Heart right ventricle (tissue), 16 donors: ENCODE data around the gene DPY19L1. TPM values are rescaled to one million over a fixed set of nuclear protein-coding genes. Genes with fewer than 3 reads are reported as not detected.
"Not testable (repeated sequence)": the region's sequence is repeated elsewhere in the genome, so short reads cannot be mapped to it uniquely, and the experiment has no call there.

Experiments used
- ATAC-seq, 8 donors: fragments of 200-7000 bp; cut with Tn5 transposase; one replicate each; pipeline ENCODE4 v1.9.1; 2020; ENCODE audit warnings: mild to moderate bottlenecking in 8 of 8, moderate library complexity in 8 of 8, moderate number of reproducible peaks in 1 of 8
- DNase-seq, 2 donors: peaks; one replicate each; pipeline ENCODE4 v3.0.0-alpha.2; 2020
- H3K27ac ChIP-seq, 10 donors: fragments of 200-600 bp; sonication (generic) in 2 of 10; one replicate each; pipeline versions ENCODE4 v1.5.0 to v1.8.0; 2020 to 2022; ENCODE audit warnings: mild to moderate bottlenecking in 3 of 10
- H3K27me3 ChIP-seq, 7 donors: fragments of 200-600 bp; one replicate each; pipeline ENCODE4 v1.8.0; 2021 to 2022; ENCODE audit warnings: mild to moderate bottlenecking in 2 of 7
- H3K36me3 ChIP-seq, 9 donors: fragments of 200-600 bp; sonication (generic) in 1 of 9; one replicate each; pipeline versions ENCODE4 v1.5.0 to v1.8.0; 2020 to 2022; ENCODE audit warnings: mild to moderate bottlenecking in 2 of 9
- H3K4me1 ChIP-seq, 9 donors: fragments of 200-600 bp; sonication (generic) in 1 of 9; one replicate each; pipeline versions ENCODE4 v1.5.0 to v1.8.0; 2020 to 2022; ENCODE audit warnings: mild to moderate bottlenecking in 4 of 9
- H3K4me3 ChIP-seq, 10 donors: fragments of 200-600 bp; sonication (generic) in 2 of 10; one replicate each; pipeline versions ENCODE4 v1.5.0 to v1.8.0; 2020 to 2022; ENCODE audit warnings: mild to moderate bottlenecking in 7 of 10, moderate library complexity in 2 of 10
- H3K9me3 ChIP-seq, 11 donors: fragments of 200-600 bp in 10 of 11; sonication (generic) in 2 of 11; one replicate each; pipeline versions ENCODE4 v1.5.0 to v1.8.0; 2013 to 2022; ENCODE audit warnings: mild to moderate bottlenecking in 2 of 11, control low read depth in 1 of 11, moderate library complexity in 1 of 11
- CTCF ChIP-seq, 9 donors: fragments of 200-600 bp; sonication (generic) in 2 of 9; IDR thresholded peaks; one replicate each; pipeline versions ENCODE4 v1.5.0 to v1.8.0; 2021 to 2022; ENCODE audit warnings: antibody characterized with exemption in 9 of 9, mild to moderate bottlenecking in 5 of 9, moderate library complexity in 1 of 9
- WGBS, 2 donors: extraction: QIAGEN DNeasy Blood & Tissue Kit; methylation state at CpG; one replicate each; pipeline ENCODE4 v1.1.7; 2013; ENCODE audit warnings: inconsistent platforms in 1 of 2; 5-methylcytosine and 5-hydroxymethylcytosine counted together
- intact Hi-C, 10 donors: fragments of 100-400 bp; cut with DNase I; formaldehyde crosslinking; loops; one replicate each; pipeline versions ENCODE4 v1.11.1 to v1.14.2; 2022
- polyA plus RNA-seq, 2 donors: library from polyadenylated mRNA; stranded (reverse); fragments of 200-250 nt; gene quantifications; one replicate each; pipeline ENCODE4 v1.2.3, GENCODE V29; 2013
- total RNA-seq, 10 donors: library from RNA; stranded (reverse); fragmentation: NEBNext Ultra II Directional in 3 of 10; extraction: Animal tissue kit (Norgen Biotek cat#: 25700) in 3 of 10; gene quantifications; one replicate each; pipeline versions ENCODE4 v1.2.1 to v1.2.4, GENCODE V29; 2021 to 2023
- donor health status: Arrhythmogenic right ventricular cardiomyopathy.
- donor health status: ischemic (EF 13 %, LVEDD 7.1; RV severe dilation, severe dysfunction).
- donor health status: healthy with polysubstance abuse.
- donor health status: DM: no; HTN: yes; CAD: no.
- donor health status: DM: no; HTN: no; CAD: no.
- donor health status: ischemic (EF 25% LVEDD 6.9; RV normal size, moderate dysfunction).
- donor health status: ischemic (EF 25% LVEDD 5.7; RV mildly dilated, moderate dysfunction).
- donor health status: healthy.
- donor health status: DM: yes; HTN: yes; CAD: no.
- donor health status: Ischemic cardiomyopathy.
- donor health status: ischemic (EF 35%, LVEDD 5.7; RV mildly dilated, moderate dysfunction).
- donor health status: nonischemic (EF 11% LVEDD 7.7; RV severe dilation, severe dysfunction).
- donor health status: DM: yes; HTN: yes; CAD: no.
- donor health status: PGD.
- donor health status: ischemic (EF 29% LVEDD 5.4; RV normal size, mild dysfunction).
- donor health status: nonischemic (EF 23%, LVEDD 6.1; RV moderate dilation, normal function).

DPY19L1 gene
- total and polyA plus RNA-seq, 12 donors = 8.9 to 28.0 (median 22.2) TPM

GRCh38 chr7:34982371-34983019 lies 54.8 kb downstream of the DPY19L1 start:
- intact Hi-C loops = no loop called here
- 77 to 89% methylated on average over 3 of the region's 3 CpGs for WGBS, 2 donors
- H3K9me3 ChIP-seq = no peaks in the 10 kb centered on the region
- TF ChIP-seq CTCF (IDR thresholded peaks at IDR 0.05) = no peak
- no peak overlapping the region for H3K27ac ChIP-seq
- H3K4me3 ChIP-seq = no peak overlapping the region
- H3K36me3 ChIP-seq = no peaks in the 10 kb centered on the region
- H3K4me1 ChIP-seq = no peaks in the 10 kb centered on the region
- ATAC-seq (no peak), DNase-seq (no peak)
- no peaks in the 10 kb centered on the region for H3K27me3 ChIP-seq

DNA sequence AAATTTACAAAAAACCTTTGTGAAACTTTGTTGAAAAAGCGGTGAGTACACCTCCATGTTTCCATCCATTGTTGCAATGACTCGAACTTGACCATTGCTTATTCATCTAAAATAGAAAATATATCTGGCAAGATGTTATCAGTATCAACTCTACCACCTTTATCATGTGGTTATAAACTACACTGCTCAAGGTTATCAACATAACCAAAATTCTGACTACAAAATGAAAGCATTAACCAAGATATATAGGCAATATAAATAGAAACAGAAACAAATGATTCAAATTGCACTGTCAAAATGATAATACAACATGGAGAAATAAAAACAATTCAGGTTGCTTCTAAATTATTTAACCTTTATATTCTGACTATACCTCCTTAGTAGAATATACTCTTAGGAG lies 58.2 kb downstream of the DPY19L1 start:
- H3K4me1 ChIP-seq, ATAC-seq, DNase-seq, H3K27me3 ChIP-seq, H3K9me3 ChIP-seq, H3K4me3 ChIP-seq, H3K27ac ChIP-seq, intact Hi-C loops: not testable (repeated sequence)
- 94 to 96% methylated on average over 2 of the region's 2 CpGs for WGBS, 2 donors
- peaks cover 0 to 11% (median 0%) of the 10 kb centered on the region in 9 donors for H3K36me3 ChIP-seq

DNA sequence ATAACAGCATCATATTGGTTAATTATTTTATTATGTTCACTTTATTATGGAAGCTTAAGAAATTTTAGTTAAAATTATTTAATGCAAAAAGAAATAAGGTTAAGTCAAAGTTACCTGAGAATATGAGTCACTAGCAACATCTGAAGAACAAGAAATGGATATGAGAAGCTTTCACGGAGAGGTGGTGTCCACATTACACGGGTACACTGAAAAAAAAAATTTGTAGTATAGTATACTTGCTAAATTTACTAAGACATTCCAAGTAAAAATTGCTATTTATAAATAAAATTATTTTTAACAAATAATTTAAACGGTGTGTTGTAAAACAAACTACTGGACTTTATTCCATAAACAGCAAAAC lies 63.9 kb downstream of the DPY19L1 start:
- WGBS, 2 donors = 95 to 97% methylated on average over 3 of the region's 3 CpGs
- Histone ChIP-seq H3K27ac (no peak overlapping the region), H3K4me1 (no peaks in the 10 kb centered on the region), H3K36me3 (peaks cover 0 to 54% (median 0%) of the 10 kb centered on the region in 9 donors), H3K9me3 (peaks cover 0 to 4% (median 0%) of the 10 kb centered on the region in 11 donors), H3K27me3 (no peaks in the 10 kb centered on the region), H3K4me3 (no peak overlapping the region)
- ATAC-seq (no peak), DNase-seq (no peak)
- intact Hi-C loops = no loop called here
- TF ChIP-seq CTCF (IDR thresholded peaks at IDR 0.05) = no peak

GRCh38 chr7:34972739-34973399 lies 64.4 kb downstream of the DPY19L1 start:
- ATAC-seq, DNase-seq, H3K4me1 ChIP-seq, intact Hi-C loops, H3K4me3 ChIP-seq, H3K9me3 ChIP-seq, H3K27ac ChIP-seq, H3K27me3 ChIP-seq: not testable (repeated sequence)
- peaks cover 0 to 56% (median 0%) of the 10 kb centered on the region in 9 donors for H3K36me3 ChIP-seq
- WGBS, 2 donors = 81 to 100% methylated on average over 1 of the region's 1 CpG

- H3K36me3 ChIP-seq = peaks cover 0 to 35% (median 0%) of the 10 kb centered on the region in 9 donors
- H3K27ac ChIP-seq, DNase-seq, H3K27me3 ChIP-seq, H3K9me3 ChIP-seq, H3K4me1 ChIP-seq, intact Hi-C loops, H3K4me3 ChIP-seq, ATAC-seq: not testable (repeated sequence)
- no CpG with 5 or more reads among the region's 1 CpG for WGBS, 2 donors
These were observed 69.5 kb downstream of the DPY19L1 start for GRCh38 chr7:34967818-34968217.

DNA sequence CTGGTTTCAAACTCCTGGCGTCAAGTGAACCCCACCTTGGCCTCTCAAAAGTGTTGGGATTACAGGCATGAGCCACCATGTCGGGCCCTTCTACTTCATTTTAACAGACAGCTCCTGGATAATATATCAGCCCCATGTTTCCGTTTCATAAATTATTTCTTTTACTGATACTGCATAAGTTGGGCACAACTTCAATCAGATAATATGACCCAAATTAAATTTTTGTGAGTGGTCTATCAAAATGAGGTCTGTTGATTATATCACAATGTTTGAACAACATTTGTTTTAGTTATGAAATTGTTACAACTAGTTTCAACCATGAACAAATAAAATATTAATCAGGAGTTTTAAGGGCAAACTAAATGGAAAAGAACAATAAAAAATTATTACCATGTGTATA lies 70.8 kb downstream of the DPY19L1 start:
- 93 to 94% methylated on average over 3 of the region's 3 CpGs for WGBS, 2 donors
- ATAC-seq, intact Hi-C loops, H3K27ac ChIP-seq, H3K27me3 ChIP-seq, H3K9me3 ChIP-seq, H3K4me3 ChIP-seq, H3K4me1 ChIP-seq, DNase-seq: not testable (repeated sequence)
- peaks cover 0 to 25% (median 0%) of the 10 kb centered on the region in 9 donors for H3K36me3 ChIP-seq
